Mesenchymal stem cell (in vitro differentiated cells and primary cell): ENCODE measurements around the gene MIAT.
A peak's percentile ranks its signal among the peaks of the same experiment; 100 is the strongest.

Experiments
- DNase-seq: peaks from one replicate; pipeline ENCODE4 v3.0.0-alpha.2; 2013
- H2AFZ ChIP-seq: one replicate; pipeline ENCODE4 v1.6.1; 2013; ENCODE audit warnings: low read depth, mild to moderate bottlenecking, control low read depth, inconsistent platforms, low read length, moderate library complexity
- H2AK5ac ChIP-seq: 2 replicates; pipeline ENCODE4 v1.6.1; 2013; ENCODE audit warnings: low read length, moderate library complexity, mild to moderate bottlenecking, inconsistent platforms; ENCODE audit not compliant: severe bottlenecking
- H2BK120ac ChIP-seq: one replicate; pipeline ENCODE4 v1.6.1; 2013; ENCODE audit warnings: low read depth, mild to moderate bottlenecking, inconsistent platforms, low read length, moderate library complexity
- H2BK12ac ChIP-seq, 2 experiments: one replicate each; pipeline ENCODE4 v1.6.1; 2013; ENCODE audit warnings: inconsistent platforms in 2 of 2, low read length in 2 of 2, mild to moderate bottlenecking in 2 of 2, moderate library complexity in 2 of 2, control low read depth in 1 of 2
- H2BK15ac ChIP-seq: one replicate; pipeline ENCODE4 v1.6.1; 2013; ENCODE audit warnings: mild to moderate bottlenecking, low read depth, inconsistent platforms; ENCODE audit not compliant: poor library complexity, severe bottlenecking
- H2BK5ac ChIP-seq: 2 replicates; pipeline ENCODE4 v1.6.1; 2013; ENCODE audit warnings: low read depth, mild to moderate bottlenecking, low read length, control low read depth, inconsistent platforms; ENCODE audit not compliant: poor library complexity, severe bottlenecking
- H3K14ac ChIP-seq, 2 experiments: one replicate each; pipeline ENCODE4 v1.6.1; 2013; ENCODE audit warnings: inconsistent platforms in 2 of 2, low read length in 2 of 2, control low read depth in 1 of 2, mild to moderate bottlenecking in 1 of 2, moderate library complexity in 1 of 2
- H3K18ac ChIP-seq, 2 experiments: one replicate each; pipeline ENCODE4 v1.6.1; 2013; ENCODE audit warnings: inconsistent platforms in 2 of 2, low read length in 2 of 2, control low read depth in 1 of 2, low read depth in 1 of 2, mild to moderate bottlenecking in 1 of 2
- H3K23ac ChIP-seq, 2 experiments: one replicate each; pipeline ENCODE4 v1.6.1; 2013; ENCODE audit warnings: inconsistent platforms in 2 of 2, low read length in 2 of 2, mild to moderate bottlenecking in 2 of 2, moderate library complexity in 2 of 2, control low read depth in 1 of 2
- H3K27ac ChIP-seq: 2 replicates; pipeline ENCODE4 v1.5.1; 2013; ENCODE audit warnings: mild to moderate bottlenecking, moderate library complexity, low read length, control low read depth, inconsistent platforms; ENCODE audit not compliant: poor library complexity, severe bottlenecking
- H3K27me3 ChIP-seq, 2 experiments: 2 replicates each; pipeline versions ENCODE4 v1.6.1 to v1.7.0; 2013; ENCODE audit warnings: low read length in 2 of 2, mild to moderate bottlenecking in 2 of 2, moderate library complexity in 2 of 2, control low read depth in 1 of 2, inconsistent platforms in 1 of 2; ENCODE audit not compliant: control insufficient read depth in 1 of 2, insufficient read depth in 1 of 2
- H3K36me3 ChIP-seq, 2 experiments: 2 replicates each; pipeline versions ENCODE4 v1.6.1 to v1.7.0; 2013; ENCODE audit warnings: low read length in 2 of 2, control low read depth in 1 of 2, inconsistent platforms in 1 of 2, low read depth in 1 of 2, mild to moderate bottlenecking in 1 of 2; ENCODE audit not compliant: insufficient read depth in 2 of 2, control insufficient read depth in 1 of 2
- H3K4ac ChIP-seq, 2 experiments: one replicate each; pipeline ENCODE4 v1.6.1; 2013; ENCODE audit warnings: inconsistent platforms in 2 of 2, low read length in 2 of 2, mild to moderate bottlenecking in 2 of 2, moderate library complexity in 2 of 2, control low read depth in 1 of 2, low read depth in 1 of 2
- H3K4me1 ChIP-seq: 2 replicates; pipeline ENCODE4 v1.6.1; 2013; ENCODE audit warnings: low read depth, low read length, control low read depth; ENCODE audit not compliant: control insufficient read depth, insufficient read depth
- H3K4me2 ChIP-seq: 2 replicates; pipeline ENCODE4 v1.6.1; 2013; ENCODE audit warnings: low read length, mild to moderate bottlenecking, inconsistent platforms; ENCODE audit not compliant: poor library complexity, severe bottlenecking
- H3K4me3 ChIP-seq, 2 experiments: 2 replicates each; pipeline versions ENCODE4 v1.5.1 to v1.7.0; 2013; ENCODE audit warnings: low read length in 2 of 2, mild to moderate bottlenecking in 2 of 2, control low read depth in 1 of 2, low read depth in 1 of 2; ENCODE audit not compliant: insufficient read depth in 1 of 2
- H3K79me1 ChIP-seq: replicated peaks from 2 replicates; pipeline ENCODE4 v1.6.1; 2013; ENCODE audit warnings: mild to moderate bottlenecking, control low read depth, low read length, inconsistent platforms; ENCODE audit not compliant: poor library complexity, severe bottlenecking
- H3K9ac ChIP-seq: 2 replicates; pipeline ENCODE4 v1.7.0; 2013; ENCODE audit warnings: mild to moderate bottlenecking, low read length, moderate library complexity
- H3K9me3 ChIP-seq: 2 replicates; pipeline ENCODE4 v1.7.0; 2013; ENCODE audit warnings: mild to moderate bottlenecking, low read length; ENCODE audit not compliant: control insufficient read depth
- H4K8ac ChIP-seq: one replicate; pipeline ENCODE4 v1.6.1; 2013; ENCODE audit warnings: inconsistent platforms, mild to moderate bottlenecking, low read length, moderate library complexity
- H4K91ac ChIP-seq: one replicate; pipeline ENCODE4 v1.6.1; 2013; ENCODE audit warnings: mild to moderate bottlenecking, low read length, inconsistent platforms
- WGBS: methylation state at CpG from one replicate; pipeline ENCODE4 v1.1.7; 2013; ENCODE audit warnings: mixed read lengths; 5-methylcytosine and 5-hydroxymethylcytosine counted together

The MIAT gene

DNA sequence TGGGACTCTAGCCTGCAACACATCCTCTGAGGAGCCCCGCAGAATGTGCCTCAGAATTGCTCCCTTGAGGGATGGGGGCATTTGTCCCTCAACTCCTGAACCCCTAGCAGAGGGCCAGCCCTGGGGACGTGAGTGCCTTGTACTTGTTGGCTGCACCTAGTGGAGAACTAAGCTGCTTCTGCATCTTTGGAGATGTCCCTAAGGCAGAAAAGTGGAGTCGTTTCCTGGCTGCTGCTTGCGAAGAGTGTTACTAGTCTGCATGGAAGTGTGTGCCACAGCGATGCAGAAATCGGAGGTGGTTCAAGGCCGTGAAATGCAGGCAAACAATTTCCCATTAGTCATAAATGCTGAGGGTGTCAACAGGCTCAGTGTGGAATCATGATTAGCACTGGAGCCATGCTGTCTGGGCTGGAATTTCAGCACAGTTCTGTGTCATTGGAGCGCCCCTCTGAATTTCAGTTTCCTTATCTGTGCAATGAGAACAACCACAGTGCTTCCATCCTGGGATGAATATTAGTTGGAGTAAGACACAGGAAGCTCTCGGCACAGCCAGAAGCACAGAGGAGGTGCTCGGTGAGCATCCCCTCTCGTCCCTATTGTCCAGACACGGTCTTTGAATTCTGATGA lies 56.5 kb downstream of the MIAT start:
- 50% methylated on average over 12 of the region's 12 CpGs for whole genome bisulfite sequencing
- H3K14ac ChIP-seq, result no peak overlapping the region
- H3K4ac ChIP-seq, result peak overlapping the region in 1 of 2 experiments; percentile 18
- no peak overlapping the region for H2AFZ ChIP-seq
- peaks cover 11% of the 10 kb centered on the region for H3K4me1 ChIP-seq
- H2BK15ac ChIP-seq, result peak overlapping the region; percentile 85
- peak overlapping the region; percentile 17 to 42 for H2BK12ac ChIP-seq
- H4K8ac ChIP-seq, result peak overlapping the region; percentile 16
- H2BK120ac ChIP-seq, result no peak overlapping the region
- H3K18ac ChIP-seq, result peak overlapping the region in 1 of 2 experiments; percentile 84
- no peaks in the 10 kb centered on the region for H3K27me3 ChIP-seq
- peaks cover 3% of the 10 kb centered on the region for H3K79me1 ChIP-seq
- H3K27ac ChIP-seq, result no peak overlapping the region
- H3K9me3 ChIP-seq, result no peaks in the 10 kb centered on the region
- H3K9ac ChIP-seq, result peak overlapping the region; percentile 51
- H3K36me3 ChIP-seq, result peaks cover 0 to 4% of the 10 kb centered on the region in 2 experiments
- H3K4me2 ChIP-seq, result no peak overlapping the region
- H4K91ac ChIP-seq, result peak overlapping the region; percentile 60
- no peak overlapping the region for H3K23ac ChIP-seq
- peak overlapping the region in 1 of 2 experiments; percentile 24 for H3K4me3 ChIP-seq
- no peak overlapping the region for H2AK5ac ChIP-seq
- no peak overlapping the region for H2BK5ac ChIP-seq
- DNase-seq, result peak; percentile 82

- Histone ChIP-seq H2BK15ac (no peak overlapping the region), H2BK120ac (no peak overlapping the region), H3K4me1 (peaks cover 14% of the 10 kb centered on the region), H3K23ac (no peak overlapping the region), H3K18ac (peak overlapping the region in 1 of 2 experiments; percentile 55), H3K4me3 (no peak overlapping the region), H3K4me2 (no peak overlapping the region), H2AFZ (no peak overlapping the region), H4K91ac (no peak overlapping the region), H3K27me3 (no peaks in the 10 kb centered on the region), H3K9ac (no peak overlapping the region), H3K79me1 (peaks cover 3% of the 10 kb centered on the region), H3K9me3 (no peaks in the 10 kb centered on the region), H2BK12ac (peak overlapping the region in 1 of 2 experiments; percentile 29), H2AK5ac (no peak overlapping the region), H3K4ac (no peak overlapping the region), H4K8ac (no peak overlapping the region), H2BK5ac (no peak overlapping the region), H3K27ac (no peak overlapping the region), H3K36me3 (peaks cover 0 to 4% of the 10 kb centered on the region in 2 experiments), H3K14ac (no peak overlapping the region)
- DNase-seq, result no peak
- WGBS, result 95% methylated on average over 11 of the region's 11 CpGs
These were observed 57.6 kb downstream of the MIAT start for GRCh38 chr22:26714971-26715370.

DNA sequence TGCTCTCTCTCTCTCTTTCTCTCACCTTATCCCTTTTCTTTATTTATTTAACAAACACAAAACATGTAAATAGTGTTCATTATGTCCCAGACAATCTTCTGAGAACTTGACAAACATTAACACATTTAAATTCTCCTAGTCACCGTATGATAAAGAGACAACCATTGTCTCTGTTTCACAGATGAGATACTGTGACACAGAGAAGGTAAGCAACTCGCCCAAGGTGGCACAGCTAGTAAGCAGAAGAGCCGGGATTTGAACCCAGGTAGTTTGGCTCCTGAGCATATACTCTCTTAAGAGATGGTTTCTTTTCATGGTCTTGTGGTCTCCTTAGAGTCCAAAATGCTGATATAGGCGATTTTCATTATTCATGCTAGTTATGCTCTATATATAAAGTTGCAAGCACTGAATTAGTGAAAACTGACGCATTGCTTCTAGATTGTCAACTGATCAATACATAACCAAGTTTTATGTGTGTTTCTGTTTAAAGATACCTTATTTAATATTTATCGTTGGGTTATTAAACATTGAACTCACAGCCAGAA lies 58.1 kb downstream of the MIAT start:
- Histone ChIP-seq H3K4ac (no peak overlapping the region), H2BK120ac (no peak overlapping the region), H2BK12ac (no peak overlapping the region), H2AFZ (no peak overlapping the region), H3K23ac (no peak overlapping the region), H3K9me3 (no peaks in the 10 kb centered on the region), H3K18ac (no peak overlapping the region), H2BK15ac (no peak overlapping the region), H2AK5ac (no peak overlapping the region), H3K27me3 (no peaks in the 10 kb centered on the region), H3K27ac (no peak overlapping the region), H3K79me1 (peaks cover 3% of the 10 kb centered on the region), H4K91ac (no peak overlapping the region), H3K4me3 (no peak overlapping the region), H3K14ac (no peak overlapping the region), H2BK5ac (no peak overlapping the region), H3K9ac (no peak overlapping the region), H3K36me3 (peaks cover 0 to 4% of the 10 kb centered on the region in 2 experiments), H4K8ac (no peak overlapping the region), H3K4me1 (peaks cover 12% of the 10 kb centered on the region), H3K4me2 (no peak overlapping the region)
- WGBS, result 98% methylated on average over 4 of the region's 6 CpGs
- no peak for DNase-seq

GRCh38 chr22:26718488-26718887 lies 61.1 kb downstream of the MIAT start:
- Histone ChIP-seq H2BK15ac (no peak overlapping the region), H3K36me3 (peaks cover 4 to 11% of the 10 kb centered on the region in 2 experiments), H2AK5ac (peak overlapping the region; percentile 94), H3K4me2 (no peak overlapping the region), H3K79me1 (peaks cover 11% of the 10 kb centered on the region), H2AFZ (no peak overlapping the region), H2BK120ac (peak overlapping the region; percentile 51), H3K4ac (no peak overlapping the region), H3K27me3 (no peaks in the 10 kb centered on the region), H3K18ac (peak overlapping the region in 1 of 2 experiments; percentile 14), H3K9ac (no peak overlapping the region), H3K27ac (peak overlapping the region; percentile 72), H3K4me1 (peaks cover 14% of the 10 kb centered on the region), H3K9me3 (no peaks in the 10 kb centered on the region), H4K8ac (no peak overlapping the region), H2BK12ac (peak overlapping the region in 1 of 2 experiments; percentile 70), H3K23ac (no peak overlapping the region), H2BK5ac (no peak overlapping the region), H3K14ac (no peak overlapping the region), H3K4me3 (no peak overlapping the region), H4K91ac (no peak overlapping the region)
- 93% methylated on average over 4 of the region's 5 CpGs for WGBS
- no peak for DNase-seq
